Gastrocnemius medialis (tissue), 4 donors: ENCODE results near the gene SPIRE2.

Experiments
- POLR2A ChIP-seq, 2 donors: fragments of 450-650 bp; IDR thresholded peaks; one replicate each; pipeline ENCODE4 v1.6.1; 2017; ENCODE audit warnings: antibody characterized with exemption in 2 of 2, mild to moderate bottlenecking in 2 of 2, moderate library complexity in 2 of 2
- TF ChIP-seq, protein P1 (sequence below), 5 experiments: fragments of 450-650 bp in 3 of 5; fragments of 200-600 bp in 2 of 5; sonication (generic) in 2 of 5; IDR thresholded peaks in 4 of 5; conservative IDR thresholded peaks in 1 of 5; 1 replicate in 4 of 5; 2 replicates in 1 of 5; pipeline ENCODE4 v1.5.1; 2016 to 2019; ENCODE audit warnings: antibody characterized with exemption in 5 of 5, mild to moderate bottlenecking in 3 of 5, moderate library complexity in 3 of 5

DNA sequence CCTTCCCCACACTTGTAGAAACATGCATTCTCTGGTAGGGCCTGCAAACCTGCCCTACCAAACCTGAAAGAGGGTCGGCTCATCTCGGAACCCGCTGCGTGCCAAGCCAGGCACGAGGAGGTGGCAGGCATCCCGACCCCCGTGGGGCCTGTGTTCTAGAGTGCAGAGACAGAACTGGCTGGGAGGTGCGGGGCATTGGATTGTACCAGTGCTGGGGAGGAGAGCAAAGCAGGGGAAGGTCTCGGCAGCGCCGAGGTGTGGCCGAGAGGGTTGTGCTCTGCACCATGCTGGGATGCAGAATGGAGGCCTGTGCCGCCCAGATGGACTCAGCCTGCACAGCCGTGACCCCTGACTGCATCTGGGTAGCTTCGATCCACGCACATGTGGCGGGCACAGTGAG, 72.6 kb downstream of the SPIRE2 start:
- TF ChIP-seq, protein P1, sequence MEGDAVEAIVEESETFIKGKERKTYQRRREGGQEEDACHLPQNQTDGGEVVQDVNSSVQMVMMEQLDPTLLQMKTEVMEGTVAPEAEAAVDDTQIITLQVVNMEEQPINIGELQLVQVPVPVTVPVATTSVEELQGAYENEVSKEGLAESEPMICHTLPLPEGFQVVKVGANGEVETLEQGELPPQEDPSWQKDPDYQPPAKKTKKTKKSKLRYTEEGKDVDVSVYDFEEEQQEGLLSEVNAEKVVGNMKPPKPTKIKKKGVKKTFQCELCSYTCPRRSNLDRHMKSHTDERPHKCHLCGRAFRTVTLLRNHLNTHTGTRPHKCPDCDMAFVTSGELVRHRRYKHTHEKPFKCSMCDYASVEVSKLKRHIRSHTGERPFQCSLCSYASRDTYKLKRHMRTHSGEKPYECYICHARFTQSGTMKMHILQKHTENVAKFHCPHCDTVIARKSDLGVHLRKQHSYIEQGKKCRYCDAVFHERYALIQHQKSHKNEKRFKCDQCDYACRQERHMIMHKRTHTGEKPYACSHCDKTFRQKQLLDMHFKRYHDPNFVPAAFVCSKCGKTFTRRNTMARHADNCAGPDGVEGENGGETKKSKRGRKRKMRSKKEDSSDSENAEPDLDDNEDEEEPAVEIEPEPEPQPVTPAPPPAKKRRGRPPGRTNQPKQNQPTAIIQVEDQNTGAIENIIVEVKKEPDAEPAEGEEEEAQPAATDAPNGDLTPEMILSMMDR (IDR thresholded peaks at IDR 0.05 in 4 of 5, conservative IDR thresholded peaks at IDR 0.05 in 1 of 5) = no peak
- TF ChIP-seq POLR2A (IDR thresholded peaks at IDR 0.05) = no peak
